ENCODE measurements around the gene TEP1. TPM values are rescaled to one million over a fixed set of nuclear protein-coding genes. Genes with fewer than 3 reads are reported as not detected.

The TEP1 gene
- total and polyA plus RNA-seq, 12 donors, result 5.6 to 17.8 (median 8.6) TPM

GRCh38 chr14:20440882-20441281 is 27.6 kb upstream of the TEP1 start:
- Histone ChIP-seq H3K27me3 (no peaks in the 10 kb centered on the region), H3K27ac (no peak overlapping the region), H3K4me1 (peaks cover 0 to 16% (median 3%) of the 10 kb centered on the region in 9 donors), H3K4me3 (no peak overlapping the region), H3K9me3 (no peaks in the 10 kb centered on the region), H3K36me3 (peaks cover 0 to 15% (median 1%) of the 10 kb centered on the region in 9 donors)
- 72 to 75% methylated on average over 5 of the region's 5 CpGs for WGBS, 2 donors
- ATAC-seq (no peak), DNase-seq (no peak)
- intact Hi-C loops (cut with DNase I), result no loop called here
- TF ChIP-seq CTCF (IDR thresholded peaks at IDR 0.05), result no peak

- Histone ChIP-seq H3K4me1 (peaks cover 0 to 20% (median 7%) of the 10 kb centered on the region in 9 donors), H3K27me3 (no peaks in the 10 kb centered on the region), H3K27ac (no peak overlapping the region), H3K9me3 (no peaks in the 10 kb centered on the region), H3K4me3 (no peak overlapping the region), H3K36me3 (peaks cover 0 to 11% (median 0%) of the 10 kb centered on the region in 9 donors)
- DNase-seq, result no peak
- no peak for ATAC-seq
- TF ChIP-seq CTCF (IDR thresholded peaks at IDR 0.05), result no peak
- 84 to 86% methylated on average over 5 of the region's 5 CpGs for WGBS, 2 donors
- intact Hi-C loops (cut with DNase I), result no loop called here
Measured at GRCh38 chr14:20440465-20440864, 27.2 kb upstream of the TEP1 start.

GRCh38 chr14:20438664-20439063 is 25.4 kb upstream of the TEP1 start:
- TF ChIP-seq CTCF (IDR thresholded peaks at IDR 0.05), result no peak
- H3K27me3 ChIP-seq, result peaks cover 0 to 6% (median 0%) of the 10 kb centered on the region in 7 donors
- DNase-seq, result no peak
- H3K27ac ChIP-seq, result no peak overlapping the region
- no peaks in the 10 kb centered on the region for H3K36me3 ChIP-seq
- H3K9me3 ChIP-seq, result no peaks in the 10 kb centered on the region
- no peak for ATAC-seq
- no peak overlapping the region for H3K4me3 ChIP-seq
- H3K4me1 ChIP-seq, result peaks cover 0 to 24% (median 14%) of the 10 kb centered on the region in 9 donors
- 90 to 94% methylated on average over 7 of the region's 7 CpGs for WGBS, 2 donors
- intact Hi-C loops (cut with DNase I), result no loop called here

GRCh38 chr14:20436363-20436755 is 23.1 kb upstream of the TEP1 start:
- no peak for TF ChIP-seq CTCF (IDR thresholded peaks at IDR 0.05)
- H3K4me3 ChIP-seq, result no peak overlapping the region
- H3K27ac ChIP-seq, result no peak overlapping the region
- intact Hi-C loops (cut with DNase I), result no loop called here
- no peaks in the 10 kb centered on the region for H3K36me3 ChIP-seq
- no peak for ATAC-seq
- no peak for DNase-seq
- peaks cover 0 to 24% (median 14%) of the 10 kb centered on the region in 9 donors for H3K4me1 ChIP-seq
- H3K9me3 ChIP-seq, result no peaks in the 10 kb centered on the region
- H3K27me3 ChIP-seq, result peaks cover 0 to 6% (median 0%) of the 10 kb centered on the region in 7 donors
- 93 to 94% methylated on average over 4 of the region's 4 CpGs for WGBS, 2 donors

Measured in heart right ventricle (tissue), 16 donors.